AG09309 (cell line): ENCODE measurements around the gene DOK7.

Source experiments
- DNase-seq: peaks from one replicate; pipeline ENCODE4 v3.0.0-alpha.2; 2010; ENCODE audit warnings: low read depth
- H3K4me3 ChIP-seq: 2 replicates; pipeline ENCODE4 v1.5.1; 2011; ENCODE audit warnings: mild to moderate bottlenecking, low read depth, low read length, moderate library complexity; ENCODE audit not compliant: control insufficient read depth
- CTCF ChIP-seq: IDR thresholded peaks from 2 replicates; pipeline ENCODE4 v1.5.1; 2011; ENCODE audit warnings: mild to moderate bottlenecking, low read depth, low read length, inconsistent platforms; ENCODE audit not compliant: insufficient read depth, control insufficient read depth; ENCODE audit errors: missing control alignments

The DOK7 gene

GRCh38 chr4:3422241-3422801, 40.8 kb upstream of the DOK7 start:
- no peak for DNase-seq
- TF ChIP-seq CTCF = no peak

DNA sequence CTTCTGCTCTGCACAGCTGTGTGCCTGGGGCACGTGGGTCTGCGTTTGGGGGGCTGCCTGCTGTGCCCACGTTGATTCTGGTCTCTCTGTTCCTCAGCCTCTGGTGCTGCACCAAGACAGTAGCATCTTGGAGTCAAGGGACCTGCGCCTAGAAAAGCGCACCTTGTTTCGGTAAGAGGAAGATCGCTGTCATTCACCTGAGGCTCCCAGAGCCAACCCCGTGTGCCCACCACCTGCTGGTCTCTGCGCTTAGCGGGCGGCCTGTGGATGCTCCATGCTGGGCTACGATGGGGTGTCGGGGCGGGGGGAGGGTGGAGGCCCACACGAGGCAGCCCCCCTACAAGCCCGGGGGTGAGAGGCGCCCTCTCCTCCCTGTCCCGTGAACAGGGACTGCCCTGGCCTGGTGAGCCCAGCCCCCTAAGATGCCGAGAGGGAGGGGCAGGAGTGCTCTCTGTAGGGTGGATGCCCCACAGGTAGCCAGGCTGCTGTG, 40.3 kb upstream of the DOK7 start:
- H3K4me3 ChIP-seq = no peak overlapping the region
- no peak for TF ChIP-seq CTCF
- no peak for DNase-seq

More at GRCh38 chr4:3422241-3422801, 40.8 kb upstream of the DOK7 start:
- H3K4me3 ChIP-seq = no peak overlapping the region

- DNase-seq = no peak
- TF ChIP-seq CTCF = no peak
These were observed 39.7 kb upstream of the DOK7 start for GRCh38 chr4:3423406-3423805.

DNA sequence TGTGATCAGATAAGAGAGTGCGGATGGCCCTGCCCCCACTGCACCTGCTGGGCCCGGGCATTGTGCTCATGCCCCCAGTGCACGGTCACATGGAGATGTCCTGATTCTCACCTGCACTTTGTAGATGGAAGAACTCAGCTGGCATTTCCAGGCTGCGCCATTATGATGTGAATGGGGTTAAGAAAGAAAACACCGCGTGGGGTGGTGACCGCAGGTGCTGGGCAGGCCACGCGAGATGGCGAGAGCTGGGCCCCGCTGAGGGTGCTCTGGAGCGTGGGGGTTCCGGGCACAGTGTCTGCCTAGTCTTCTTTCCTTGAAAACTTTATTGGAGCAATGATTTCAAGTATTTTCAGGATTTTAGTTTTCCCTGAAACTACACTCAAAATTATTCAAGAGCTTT, 39.2 kb upstream of the DOK7 start:
- TF ChIP-seq CTCF = no peak
- no peak overlapping the region for H3K4me3 ChIP-seq
- DNase-seq = no peak

More at GRCh38 chr4:3423406-3423805, 39.7 kb upstream of the DOK7 start:
- no peak overlapping the region for H3K4me3 ChIP-seq

DNA sequence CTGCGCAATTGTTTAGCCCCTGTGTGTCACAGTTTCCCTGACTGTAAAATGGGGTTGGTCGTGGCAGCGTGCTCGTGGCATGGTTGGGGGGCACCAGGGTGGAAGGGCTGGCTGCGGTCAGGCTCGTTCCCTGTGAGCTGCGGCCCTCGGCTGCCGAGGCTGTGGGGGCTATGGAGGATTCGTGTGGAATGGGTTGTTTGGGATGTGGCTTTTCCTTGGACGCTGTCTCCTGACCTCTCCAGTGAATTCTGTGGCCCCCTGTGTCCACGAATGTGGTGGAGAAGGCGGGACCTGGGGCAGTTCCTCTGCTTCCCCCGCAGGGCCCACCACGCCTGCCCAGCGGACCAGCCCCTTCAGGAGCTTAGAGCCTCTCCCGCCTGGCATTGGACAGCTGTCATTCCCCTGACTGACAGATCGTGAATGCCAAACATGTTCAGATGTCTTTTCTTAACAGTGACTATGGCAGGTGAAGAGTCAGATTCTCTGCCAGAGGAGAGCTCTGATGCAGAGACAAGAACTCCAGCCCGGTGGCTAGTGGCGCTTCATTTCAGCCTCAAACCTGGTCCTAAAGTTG, 38.5 kb upstream of the DOK7 start:
- H3K4me3 ChIP-seq = no peak overlapping the region
- no peak for TF ChIP-seq CTCF
- no peak for DNase-seq

DNA sequence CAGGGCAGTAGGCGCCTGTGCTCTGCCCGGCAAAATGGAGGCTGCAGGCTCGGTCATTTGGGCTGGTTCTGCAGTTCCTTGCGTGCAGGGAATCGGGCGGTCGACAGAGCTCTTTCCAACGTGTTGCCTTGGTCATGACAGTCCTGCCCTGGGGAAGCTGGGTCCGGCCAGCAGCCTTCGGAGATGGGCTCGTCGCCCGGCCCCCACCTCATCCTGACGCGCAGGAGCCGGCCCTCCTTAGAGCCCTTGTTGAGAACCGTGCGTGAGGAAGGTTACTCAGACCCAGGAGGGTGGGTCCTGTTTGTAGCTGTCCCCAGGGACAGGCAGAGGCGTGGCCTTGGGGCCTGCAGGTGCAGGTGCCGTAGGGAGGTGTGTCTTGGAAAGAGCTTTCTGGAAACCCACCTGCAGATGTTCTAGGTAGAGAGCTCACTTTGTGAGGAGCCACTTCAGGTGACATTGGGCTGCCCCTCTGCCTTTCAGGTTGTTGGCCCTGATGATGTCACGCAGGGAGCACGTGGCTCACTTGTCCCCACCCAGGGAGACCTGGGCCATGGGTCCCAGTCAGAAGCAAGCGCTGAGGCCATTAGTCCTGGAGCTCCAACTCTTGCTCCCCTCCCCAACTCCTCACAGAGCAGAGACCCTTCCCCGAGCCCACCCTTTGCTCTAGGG, 36.5 kb upstream of the DOK7 start:
- TF ChIP-seq CTCF = no peak
- no peak for DNase-seq
- H3K4me3 ChIP-seq = no peak overlapping the region

GRCh38 chr4:3427134-3427476, 36.0 kb upstream of the DOK7 start:
- DNase-seq = no peak
- no peak overlapping the region for H3K4me3 ChIP-seq
- TF ChIP-seq CTCF = no peak
